Suprapubic skin (tissue), 4 donors: ENCODE measurements around the gene KREMEN2. TPM values are rescaled to one million over a fixed set of nuclear protein-coding genes. Genes with fewer than 3 reads are reported as not detected.

Source experiments
- DNase-seq, 2 donors: peaks; one replicate each; pipeline ENCODE4 v3.0.0-alpha.2; 2019; ENCODE audit warnings: low spot score in 2 of 2
- H3K27ac ChIP-seq: fragments of 200-600 bp; sonication (generic); one replicate; pipeline ENCODE4 v1.5.1; 2019
- H3K27me3 ChIP-seq: fragments of 200-600 bp; sonication (generic); one replicate; pipeline ENCODE4 v1.5.1; 2019
- H3K36me3 ChIP-seq: fragments of 200-600 bp; sonication (generic); one replicate; pipeline ENCODE4 v1.5.1; 2019
- H3K4me1 ChIP-seq: fragments of 200-600 bp; sonication (generic); one replicate; pipeline ENCODE4 v1.5.1; 2019
- H3K4me3 ChIP-seq: fragments of 200-600 bp; sonication (generic); one replicate; pipeline ENCODE4 v1.5.1; 2019; ENCODE audit warnings: mild to moderate bottlenecking
- H3K9me3 ChIP-seq: fragments of 200-600 bp; sonication (generic); one replicate; pipeline ENCODE4 v1.5.1; 2019
- CTCF ChIP-seq, 2 donors: fragments of 200-600 bp in 1 of 2; fragments of 450-650 bp in 1 of 2; sonication (generic) in 1 of 2; IDR thresholded peaks; one replicate each; pipeline ENCODE4 v1.5.1; 2016 to 2019; ENCODE audit warnings: antibody characterized with exemption in 2 of 2, mild to moderate bottlenecking in 1 of 2, moderate library complexity in 1 of 2
- EP300 ChIP-seq: sonication (generic); formaldehyde crosslinking; IDR thresholded peaks from one replicate; pipeline ENCODE4 v1.6.1; 2017; ENCODE audit warnings: antibody characterized with exemption
- POLR2A ChIP-seq, 2 donors: fragments of 450-650 bp; IDR thresholded peaks; one replicate each; pipeline ENCODE4 v1.6.1; 2017; ENCODE audit warnings: antibody characterized with exemption in 2 of 2, mild to moderate bottlenecking in 2 of 2, moderate library complexity in 2 of 2
- POLR2AphosphoS5 ChIP-seq, 3 donors: sonication (generic); formaldehyde crosslinking; IDR thresholded peaks; one replicate each; pipeline ENCODE4 v1.6.1; 2017; ENCODE audit warnings: antibody characterized with exemption in 3 of 3
- WGBS: methylation state at CpG from one replicate; pipeline ENCODE4 v1.1.5; 2018; 5-methylcytosine and 5-hydroxymethylcytosine counted together
- total RNA-seq, 4 donors: library from RNA; depleted of rRNA; stranded (reverse); fragments of >200 nt; gene quantifications; one replicate each; pipeline ENCODE4 v1.1.0, GENCODE V29; 2016

Gene KREMEN2
- total RNA-seq, 4 donors from 2014 or later: 1.0 to 4.2 (median 3.9) TPM

GRCh38 chr16:2962334-2963073 lies 1.6 kb upstream of the KREMEN2 start:
- Histone ChIP-seq H3K27ac (no peak overlapping the region), H3K27me3 (peaks cover 86% of the 10 kb centered on the region), H3K4me3 (no peak overlapping the region), H3K9me3 (no peaks in the 10 kb centered on the region), H3K36me3 (no peaks in the 10 kb centered on the region), H3K4me1 (peaks cover 58% of the 10 kb centered on the region)
- 14% methylated on average over 1 of the region's 28 CpGs for WGBS
- DNase-seq: peak in 1 of 2 donors; percentile 60
- TF ChIP-seq EP300: no peak
- no peak for TF ChIP-seq CTCF (IDR thresholded peaks at IDR 0.05)
- no peak for TF ChIP-seq POLR2A (IDR thresholded peaks at IDR 0.05)
- no peak for TF ChIP-seq POLR2AphosphoS5 (IDR thresholded peaks at IDR 0.05)

DNA sequence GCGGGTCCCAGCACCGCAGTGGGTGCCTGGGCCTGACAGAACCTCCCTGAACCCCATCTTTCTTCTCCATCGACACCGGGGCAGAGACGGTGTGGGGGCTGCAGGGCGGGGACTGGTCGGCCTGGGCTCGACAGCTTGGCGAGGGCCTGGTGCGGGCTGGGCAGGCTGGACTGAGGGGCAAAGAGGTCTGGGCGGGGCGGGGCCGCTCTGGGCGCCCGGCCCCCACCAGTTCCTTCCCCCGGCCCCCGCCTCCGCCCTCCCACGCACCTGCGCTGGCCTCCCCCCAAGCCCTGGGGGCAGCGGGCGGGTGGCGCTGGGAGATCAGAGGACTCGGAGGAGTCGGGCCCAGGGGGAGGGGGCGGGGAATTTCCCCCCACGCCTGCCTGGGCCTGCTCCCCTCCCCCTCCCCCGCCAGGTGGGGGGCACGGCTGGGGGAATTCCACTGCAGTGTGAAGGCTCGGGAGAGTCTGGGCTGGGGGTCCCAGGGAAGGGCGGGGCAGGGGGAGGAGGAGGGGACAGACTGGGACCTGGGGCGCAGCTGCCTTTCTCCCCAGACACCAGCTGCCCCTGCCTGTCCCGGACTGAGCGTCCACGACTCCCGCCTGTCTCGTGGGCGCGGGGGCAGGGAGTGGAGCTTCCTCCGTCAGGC lies 877 bp upstream of the KREMEN2 start:
- no peaks in the 10 kb centered on the region for H3K36me3 ChIP-seq
- H3K4me3 ChIP-seq: peak overlapping the region; percentile 43
- H3K27me3 ChIP-seq: peaks cover 85% of the 10 kb centered on the region
- no CpG with 5 or more reads among the region's 40 CpGs for WGBS
- peaks cover 65% of the 10 kb centered on the region for H3K4me1 ChIP-seq
- no peak overlapping the region for H3K27ac ChIP-seq
- H3K9me3 ChIP-seq: no peaks in the 10 kb centered on the region
- TF ChIP-seq POLR2A (IDR thresholded peaks at IDR 0.05) (no peak), CTCF (IDR thresholded peaks at IDR 0.05) (no peak), POLR2AphosphoS5 (IDR thresholded peaks at IDR 0.05) (no peak), EP300 (no peak)
- DNase-seq: peak in 1 of 2 donors; percentile 60

DNA sequence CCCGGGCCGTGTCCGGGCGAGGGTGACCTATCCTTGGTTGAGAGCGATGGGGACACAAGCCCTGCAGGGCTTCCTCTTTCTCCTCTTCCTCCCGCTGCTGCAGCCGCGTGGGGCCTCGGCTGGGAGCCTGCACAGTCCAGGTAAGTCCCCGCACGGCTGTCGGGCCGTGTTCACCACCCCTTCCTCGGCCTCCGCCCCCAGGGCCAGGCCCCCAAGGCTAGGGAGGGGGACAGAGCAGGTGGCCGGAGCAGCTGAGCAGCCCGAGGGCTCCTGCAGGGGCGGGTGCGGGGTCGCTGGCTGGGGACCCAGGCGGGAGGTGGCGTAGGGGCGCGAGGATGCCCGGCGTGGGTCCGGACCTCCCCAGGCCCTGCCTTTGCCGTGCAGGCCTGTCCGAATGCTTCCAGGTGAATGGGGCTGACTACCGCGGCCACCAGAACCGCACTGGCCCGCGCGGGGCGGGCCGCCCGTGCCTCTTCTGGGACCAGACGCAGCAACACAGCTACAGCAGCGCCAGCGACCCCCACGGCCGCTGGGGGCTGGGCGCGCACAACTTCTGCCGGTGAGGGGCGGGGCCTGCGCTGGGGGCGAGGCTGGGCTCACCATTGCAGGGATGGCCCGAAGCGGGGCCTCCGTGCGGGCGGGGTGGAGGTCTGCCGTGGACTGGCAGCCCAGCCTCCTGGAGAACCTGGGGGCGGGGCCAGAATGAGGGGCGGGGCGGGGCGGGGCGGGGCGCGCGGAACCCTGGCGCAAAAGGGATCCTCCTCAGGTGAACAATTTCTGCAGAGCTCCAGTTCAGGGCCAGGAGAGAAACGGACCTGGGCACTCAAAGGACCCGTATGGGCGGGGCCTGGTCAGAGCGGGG lies 631 bp downstream of the KREMEN2 start:
- Histone ChIP-seq H3K4me1 (peaks cover 77% of the 10 kb centered on the region), H3K27me3 (peaks cover 83% of the 10 kb centered on the region), H3K36me3 (no peaks in the 10 kb centered on the region), H3K9me3 (no peaks in the 10 kb centered on the region), H3K4me3 (peak overlapping the region; percentile 43), H3K27ac (no peak overlapping the region)
- TF ChIP-seq EP300: no peak
- no peak for TF ChIP-seq POLR2A (IDR thresholded peaks at IDR 0.05)
- no peak for TF ChIP-seq CTCF (IDR thresholded peaks at IDR 0.05)
- peak in 1 of 2 donors; percentile 60 for DNase-seq
- WGBS: 6% methylated on average over 4 of the region's 68 CpGs

- DNase-seq: no peak
- Histone ChIP-seq H3K27ac (no peak overlapping the region), H3K4me1 (peaks cover 90% of the 10 kb centered on the region), H3K9me3 (no peaks in the 10 kb centered on the region), H3K27me3 (peaks cover 68% of the 10 kb centered on the region), H3K36me3 (no peaks in the 10 kb centered on the region), H3K4me3 (peak overlapping the region; percentile 36)
- WGBS: 66% methylated on average over 39 of the region's 39 CpGs
- TF ChIP-seq CTCF (IDR thresholded peaks at IDR 0.05) (no peak), POLR2AphosphoS5 (IDR thresholded peaks at IDR 0.05) (no peak), POLR2A (IDR thresholded peaks at IDR 0.05) (no peak), EP300 (no peak)
Observed at GRCh38 chr16:2966043-2966807, 2.1 kb downstream of the KREMEN2 start.
